Loucy (cell line): ENCODE results near the gene ATG13.

Experiments
- EZH2phosphoT487 ChIP-seq: fragments of 200-600 bp; IDR thresholded peaks from 2 replicates; pipeline ENCODE4 v1.6.1; 2018; ENCODE audit warnings: antibody characterized with exemption, mild to moderate bottlenecking, moderate library complexity, borderline replicate concordance
- TF ChIP-seq, protein P1 (sequence below): fragments of 200-600 bp; sonication (generic); conservative IDR thresholded peaks from 2 replicates; pipeline ENCODE4 v1.5.1; 2014; ENCODE audit warnings: mild to moderate bottlenecking, antibody characterized with exemption, low read length

DNA sequence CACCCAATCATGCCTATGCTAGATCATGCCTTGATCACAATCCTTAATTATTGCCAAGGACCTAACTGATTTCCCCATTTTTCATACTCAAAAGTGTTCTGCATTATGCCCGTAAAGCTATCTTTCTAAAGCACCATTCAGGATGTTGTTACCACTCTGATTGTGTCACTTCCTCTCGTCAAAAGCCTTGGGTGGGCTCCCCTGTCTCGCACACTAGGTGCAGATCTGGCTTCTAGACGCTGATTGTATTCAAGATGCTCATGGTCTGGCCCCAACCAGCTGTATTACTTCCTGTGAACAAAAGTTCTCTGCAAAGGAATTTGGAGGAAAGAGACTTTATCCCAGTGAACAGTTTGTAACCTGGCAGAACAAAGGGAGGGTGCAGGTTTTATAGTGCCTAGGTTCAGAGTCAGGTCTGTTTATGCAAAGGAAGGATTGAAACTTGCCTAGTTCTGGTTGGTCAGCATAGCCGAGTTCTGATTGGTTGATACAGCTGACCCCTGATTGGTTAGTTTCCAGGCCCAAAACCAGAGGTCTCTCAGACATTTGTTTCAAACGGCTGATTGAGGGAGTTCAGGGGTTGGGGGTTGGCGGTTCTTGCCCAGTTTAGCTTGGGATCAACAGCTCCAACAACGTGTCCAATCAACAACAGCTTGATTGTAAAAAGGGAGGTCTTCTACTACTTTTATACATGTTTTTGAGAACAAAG lies 25.4 kb downstream of the ATG13 start:
- TF ChIP-seq, protein P1, sequence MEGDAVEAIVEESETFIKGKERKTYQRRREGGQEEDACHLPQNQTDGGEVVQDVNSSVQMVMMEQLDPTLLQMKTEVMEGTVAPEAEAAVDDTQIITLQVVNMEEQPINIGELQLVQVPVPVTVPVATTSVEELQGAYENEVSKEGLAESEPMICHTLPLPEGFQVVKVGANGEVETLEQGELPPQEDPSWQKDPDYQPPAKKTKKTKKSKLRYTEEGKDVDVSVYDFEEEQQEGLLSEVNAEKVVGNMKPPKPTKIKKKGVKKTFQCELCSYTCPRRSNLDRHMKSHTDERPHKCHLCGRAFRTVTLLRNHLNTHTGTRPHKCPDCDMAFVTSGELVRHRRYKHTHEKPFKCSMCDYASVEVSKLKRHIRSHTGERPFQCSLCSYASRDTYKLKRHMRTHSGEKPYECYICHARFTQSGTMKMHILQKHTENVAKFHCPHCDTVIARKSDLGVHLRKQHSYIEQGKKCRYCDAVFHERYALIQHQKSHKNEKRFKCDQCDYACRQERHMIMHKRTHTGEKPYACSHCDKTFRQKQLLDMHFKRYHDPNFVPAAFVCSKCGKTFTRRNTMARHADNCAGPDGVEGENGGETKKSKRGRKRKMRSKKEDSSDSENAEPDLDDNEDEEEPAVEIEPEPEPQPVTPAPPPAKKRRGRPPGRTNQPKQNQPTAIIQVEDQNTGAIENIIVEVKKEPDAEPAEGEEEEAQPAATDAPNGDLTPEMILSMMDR, result no peak
- no peak for TF ChIP-seq EZH2phosphoT487
